IPS DF 6.9 (cell line): ENCODE data around the gene ZMAT2.
A peak's percentile ranks its signal among the peaks of the same experiment; 100 is the strongest.
"Not testable (repeated sequence)": the region's sequence is repeated elsewhere in the genome, so short reads cannot be mapped to it uniquely, and the experiment has no call there.

ENCODE experiments used
- DNase-seq: peaks from one replicate; pipeline ENCODE4 v3.0.0-alpha.2; 2013; ENCODE audit warnings: low read depth, low spot score
- H3K27ac ChIP-seq: one replicate; pipeline ENCODE4 v1.5.1; 2013; ENCODE audit warnings: low read length, control low read depth
- H3K27me3 ChIP-seq: 2 replicates; pipeline ENCODE4 v1.6.1; 2013; ENCODE audit warnings: mild to moderate bottlenecking, low read length; ENCODE audit not compliant: control insufficient read depth, insufficient read depth
- H3K36me3 ChIP-seq: 2 replicates; pipeline ENCODE4 v1.6.1; 2013; ENCODE audit warnings: low read length; ENCODE audit not compliant: control insufficient read depth, insufficient read depth
- H3K4me1 ChIP-seq: 2 replicates; pipeline ENCODE4 v1.6.1; 2013; ENCODE audit warnings: low read length; ENCODE audit not compliant: control insufficient read depth, insufficient read depth
- H3K4me3 ChIP-seq: 2 replicates; pipeline ENCODE4 v1.5.1; 2013; ENCODE audit warnings: mild to moderate bottlenecking, low read length
- H3K9me3 ChIP-seq: 2 replicates; pipeline ENCODE4 v1.6.1; 2013; ENCODE audit warnings: low read length, inconsistent platforms; ENCODE audit not compliant: control insufficient read depth, insufficient read depth
- WGBS: extraction: QIAGEN DNeasy Blood & Tissue Kit; methylation state at CpG from one replicate; pipeline ENCODE4 v1.1.7; 2013; ENCODE audit warnings: mixed read lengths, missing lambda C conversion rate; ENCODE audit not compliant: insufficient read length, insufficient coverage; 5-methylcytosine and 5-hydroxymethylcytosine counted together

ZMAT2 gene, protein sequence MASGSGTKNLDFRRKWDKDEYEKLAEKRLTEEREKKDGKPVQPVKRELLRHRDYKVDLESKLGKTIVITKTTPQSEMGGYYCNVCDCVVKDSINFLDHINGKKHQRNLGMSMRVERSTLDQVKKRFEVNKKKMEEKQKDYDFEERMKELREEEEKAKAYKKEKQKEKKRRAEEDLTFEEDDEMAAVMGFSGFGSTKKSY

DNA sequence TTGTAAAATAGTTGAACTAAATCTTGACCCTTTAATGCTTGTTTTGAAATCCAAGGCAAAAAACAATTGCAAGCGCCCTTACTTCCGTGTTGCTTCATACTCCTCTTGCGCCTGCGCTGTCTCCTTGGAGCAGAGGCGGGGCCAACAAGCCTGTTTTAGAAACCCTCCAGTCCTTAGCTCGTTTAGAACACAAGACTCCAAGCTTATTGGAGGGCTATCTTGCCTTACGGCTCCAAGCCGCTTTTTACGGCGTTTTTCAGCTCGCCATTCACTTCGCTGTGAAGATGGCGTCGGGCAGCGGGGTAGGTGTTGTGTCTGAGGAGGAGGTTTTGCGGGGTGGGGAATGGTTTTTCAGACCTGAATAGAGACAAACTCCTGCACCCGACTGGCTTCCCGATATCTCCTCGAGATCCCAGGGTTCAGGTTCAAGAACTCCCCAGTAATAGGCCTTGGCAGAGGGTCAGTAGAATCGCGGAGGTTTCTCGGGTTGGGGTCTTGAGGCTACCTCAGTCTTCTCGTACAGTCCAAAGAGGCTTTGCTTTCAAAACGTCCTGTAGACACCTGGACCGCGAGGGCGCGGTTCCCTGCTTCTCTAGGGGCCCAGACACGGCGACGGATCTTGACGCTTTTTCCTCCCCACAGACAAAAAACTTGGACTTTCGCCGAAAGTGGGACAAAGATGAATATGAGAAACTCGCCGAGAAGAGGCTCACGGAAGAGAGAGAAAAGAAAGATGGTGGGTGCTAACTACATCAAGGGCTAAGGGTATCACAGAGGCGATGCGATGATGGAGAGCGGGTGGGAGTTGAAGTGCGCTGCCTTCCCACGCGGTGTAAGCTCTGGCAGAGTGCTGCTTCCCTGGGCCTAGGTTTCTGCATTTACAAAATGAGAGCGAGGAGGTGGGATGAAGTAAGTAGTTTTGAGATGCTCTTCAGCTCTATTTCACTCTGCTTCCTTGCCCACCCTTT, at the start of gene ZMAT2:
TSS of gene ZMAT2 (plus strand) at position 271 of the 968 bp plus-strand sequence. CDS start at position 285, 14 bp downstream.
- no CpG with 5 or more reads among the region's 44 CpGs for WGBS
- Histone ChIP-seq H3K9me3 (no peaks in the 10 kb centered on the region), H3K4me1 (no peaks in the 10 kb centered on the region), H3K36me3 (peaks cover 21% of the 10 kb centered on the region), H3K27me3 (no peaks in the 10 kb centered on the region), H3K27ac (no peak within 1 kb of the TSS), H3K4me3 (peak within 1 kb of the TSS; percentile 62; the same call in 1 of the 2 replicates)
- no peak for DNase-seq

DNA sequence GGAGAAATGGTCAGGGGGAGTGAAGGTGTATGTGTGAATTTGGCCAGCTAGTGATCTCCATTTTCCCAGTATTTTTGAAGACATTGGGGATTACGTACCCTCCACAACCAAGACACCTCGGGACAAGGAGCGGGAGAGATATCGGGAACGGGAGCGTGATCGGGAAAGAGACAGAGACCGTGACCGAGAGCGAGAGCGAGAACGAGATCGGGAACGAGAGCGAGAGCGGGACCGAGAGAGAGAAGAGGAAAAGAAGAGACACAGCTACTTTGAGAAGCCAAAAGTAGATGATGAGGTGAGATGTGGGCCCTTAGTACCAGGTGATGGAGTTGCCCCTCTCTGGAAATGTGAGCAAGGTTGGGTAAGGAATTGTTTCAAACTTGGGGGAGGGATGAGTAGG, 41.4 kb upstream of the ZMAT2 start:
- H3K36me3 ChIP-seq: peaks cover 28% of the 10 kb centered on the region; the same call in 1 of the 2 replicates
- H3K27me3 ChIP-seq: no peaks in the 10 kb centered on the region
- no peak overlapping the region for H3K4me3 ChIP-seq
- H3K9me3 ChIP-seq: no peaks in the 10 kb centered on the region
- H3K27ac ChIP-seq: no peak overlapping the region
- 100% methylated on average over 12 of the region's 17 CpGs for WGBS
- no peak for DNase-seq
- no peaks in the 10 kb centered on the region for H3K4me1 ChIP-seq

DNA sequence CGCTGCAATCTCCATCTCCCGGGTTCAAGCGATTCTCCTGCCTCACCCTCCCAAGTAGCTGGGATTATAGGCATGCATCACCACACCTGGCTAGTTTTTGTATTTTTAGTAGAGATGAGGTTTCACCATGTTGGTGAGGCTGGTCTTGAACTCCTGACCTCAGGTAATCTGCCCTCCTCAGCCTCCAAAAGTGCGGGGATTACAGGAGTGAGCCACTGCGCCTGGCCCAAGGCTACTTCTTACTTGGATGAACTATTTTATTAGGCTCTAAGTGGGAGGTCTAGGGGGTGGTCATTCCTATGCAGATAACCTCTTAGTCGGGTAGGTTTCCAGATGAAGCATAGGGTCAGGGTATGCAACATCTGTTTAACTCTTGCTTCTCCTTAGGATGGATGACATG, 39.9 kb upstream of the ZMAT2 start:
- H3K4me1 ChIP-seq, H3K27ac ChIP-seq, H3K27me3 ChIP-seq, H3K9me3 ChIP-seq, H3K4me3 ChIP-seq, DNase-seq: not testable (repeated sequence)
- H3K36me3 ChIP-seq: peaks cover 23% of the 10 kb centered on the region; the same call in 1 of the 2 replicates
- WGBS: no CpG with 5 or more reads among the region's 6 CpGs

DNA sequence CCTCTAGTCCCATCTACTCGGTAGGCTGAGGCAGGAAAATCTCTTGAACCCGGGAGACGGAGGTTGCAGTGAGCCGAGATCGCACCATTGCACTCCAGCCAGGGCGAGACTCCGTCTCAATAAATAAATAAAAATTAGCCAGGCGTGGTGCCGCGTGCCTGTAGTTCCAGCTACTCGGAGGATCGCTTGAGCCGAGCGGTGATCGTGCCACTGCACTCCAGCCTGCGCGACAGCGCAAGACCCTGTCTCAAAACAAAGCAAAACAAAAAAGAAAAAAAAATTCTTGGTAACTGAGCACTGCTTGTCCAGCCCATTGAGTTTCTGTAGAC, 36.3 kb upstream of the ZMAT2 start:
- Histone ChIP-seq H3K9me3 (no peaks in the 10 kb centered on the region), H3K4me1 (no peaks in the 10 kb centered on the region), H3K27ac (no peak overlapping the region), H3K27me3 (no peaks in the 10 kb centered on the region), H3K36me3 (peaks cover 17% of the 10 kb centered on the region; the same call in 1 of the 2 replicates), H3K4me3 (peak overlapping the region; percentile 86)
- WGBS: no CpG with 5 or more reads among the region's 18 CpGs
- DNase-seq: no peak

DNA sequence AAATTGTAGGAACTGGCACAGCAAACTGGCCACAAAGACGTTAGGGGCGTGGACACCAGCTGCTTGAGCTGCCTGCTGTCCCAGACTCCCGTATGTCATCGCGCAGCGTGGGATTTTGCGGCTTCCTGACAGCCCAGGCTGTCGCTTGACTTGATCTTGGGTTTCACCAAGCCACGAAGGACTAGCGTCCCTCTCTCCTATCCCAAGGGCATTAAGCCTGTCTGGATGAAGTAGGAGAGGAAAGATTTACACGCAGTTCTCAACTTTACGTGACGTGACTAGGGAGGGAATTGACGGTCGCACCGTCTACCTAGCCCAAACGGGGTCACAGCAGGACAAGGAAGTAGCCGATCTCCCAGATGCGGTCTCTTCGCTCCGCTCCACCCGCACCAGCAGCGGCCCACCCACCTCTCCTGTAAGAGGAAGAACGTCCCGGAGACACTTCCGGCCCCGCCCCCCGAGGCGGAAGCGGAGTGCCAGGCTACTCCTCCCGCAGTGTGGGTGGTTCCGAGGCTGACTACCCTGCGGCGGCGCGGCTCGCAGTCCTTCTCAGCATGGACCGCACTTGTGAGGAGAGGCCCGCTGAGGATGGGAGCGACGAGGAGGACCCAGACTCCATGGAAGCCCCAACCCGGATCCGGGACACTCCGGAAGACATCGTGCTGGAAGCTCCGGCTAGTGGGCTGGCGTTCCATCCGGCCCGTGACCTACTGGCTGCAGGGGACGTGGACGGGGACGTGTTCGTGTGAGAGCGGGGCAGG, 35.7 kb upstream of the ZMAT2 start, which contains the start of gene WDR55:
TSS of gene WDR55 (plus strand) at position 546 of the 761 bp plus-strand sequence. CDS start at position 555, 9 bp downstream.
- H3K27me3 ChIP-seq: no peaks in the 10 kb centered on the region
- no peaks in the 10 kb centered on the region for H3K9me3 ChIP-seq
- peak within 1 kb of the TSS; percentile 86 for H3K4me3 ChIP-seq
- no peak within 1 kb of the TSS for H3K27ac ChIP-seq
- peak; percentile 67 for DNase-seq
- peaks cover 20% of the 10 kb centered on the region; the same call in 1 of the 2 replicates for H3K36me3 ChIP-seq
- no peaks in the 10 kb centered on the region for H3K4me1 ChIP-seq
- no CpG with 5 or more reads among the region's 54 CpGs for WGBS

DNA sequence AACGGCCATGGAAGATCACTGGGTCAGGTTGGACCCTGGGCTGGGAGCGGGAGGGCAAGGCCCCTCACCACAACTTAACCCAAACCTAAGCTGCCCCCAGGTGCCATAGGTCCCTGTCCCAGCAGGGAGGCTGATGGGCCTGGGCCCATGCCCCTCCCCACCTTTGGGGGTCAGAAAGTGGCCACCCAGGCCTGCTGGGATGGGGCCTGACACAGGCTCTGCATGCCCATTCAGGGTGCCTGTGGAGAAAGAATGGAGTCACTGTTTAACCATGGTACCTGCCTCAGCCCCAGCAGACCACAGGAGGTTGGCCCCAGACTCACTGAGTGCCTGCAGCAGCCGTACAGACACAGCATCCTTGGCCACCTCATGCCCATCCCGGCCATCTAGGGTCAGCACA, 29.2 kb upstream of the ZMAT2 start:
- WGBS: no CpG with 5 or more reads among the region's 4 CpGs
- peaks cover 26% of the 10 kb centered on the region for H3K36me3 ChIP-seq
- H3K9me3 ChIP-seq, H3K27me3 ChIP-seq, DNase-seq, H3K4me3 ChIP-seq, H3K27ac ChIP-seq, H3K4me1 ChIP-seq: not testable (repeated sequence)

DNA sequence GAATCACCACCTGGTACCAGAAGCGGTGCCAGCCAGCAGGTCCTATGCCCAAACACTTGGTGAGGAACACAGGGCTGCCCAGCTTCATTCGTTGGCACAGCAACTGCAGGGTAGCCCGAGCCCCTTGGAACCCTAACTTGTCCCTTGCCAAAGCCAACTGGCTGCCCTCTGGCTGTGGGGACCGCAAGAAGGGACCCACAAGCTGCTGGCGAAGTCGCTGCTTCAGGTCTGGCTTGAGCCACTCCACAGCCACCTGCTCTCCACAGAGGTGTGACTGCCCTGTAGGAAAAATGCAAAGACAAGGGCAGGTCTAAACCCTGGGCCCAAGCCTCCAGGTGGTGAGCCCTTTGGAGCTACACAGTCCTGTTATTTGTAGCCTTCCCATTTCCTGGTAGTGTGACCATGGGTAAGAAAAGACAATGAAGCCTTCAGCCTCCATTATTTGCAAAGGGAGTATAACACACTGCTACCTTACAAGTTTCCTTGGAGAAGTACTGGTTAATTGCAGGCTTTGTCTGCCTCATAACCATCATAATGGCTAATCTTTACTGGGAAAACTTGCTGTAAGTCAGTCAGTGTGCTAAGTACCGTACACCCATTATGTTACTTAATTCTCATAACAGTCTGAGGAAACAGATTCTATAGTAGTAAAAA, 28.6 kb upstream of the ZMAT2 start:
- H3K9me3 ChIP-seq: no peaks in the 10 kb centered on the region
- no peaks in the 10 kb centered on the region for H3K27me3 ChIP-seq
- no peak overlapping the region for H3K4me3 ChIP-seq
- WGBS: no CpG with 5 or more reads among the region's 7 CpGs
- H3K4me1 ChIP-seq: no peaks in the 10 kb centered on the region
- no peak for DNase-seq
- H3K36me3 ChIP-seq: peaks cover 28% of the 10 kb centered on the region
- no peak overlapping the region for H3K27ac ChIP-seq

DNA sequence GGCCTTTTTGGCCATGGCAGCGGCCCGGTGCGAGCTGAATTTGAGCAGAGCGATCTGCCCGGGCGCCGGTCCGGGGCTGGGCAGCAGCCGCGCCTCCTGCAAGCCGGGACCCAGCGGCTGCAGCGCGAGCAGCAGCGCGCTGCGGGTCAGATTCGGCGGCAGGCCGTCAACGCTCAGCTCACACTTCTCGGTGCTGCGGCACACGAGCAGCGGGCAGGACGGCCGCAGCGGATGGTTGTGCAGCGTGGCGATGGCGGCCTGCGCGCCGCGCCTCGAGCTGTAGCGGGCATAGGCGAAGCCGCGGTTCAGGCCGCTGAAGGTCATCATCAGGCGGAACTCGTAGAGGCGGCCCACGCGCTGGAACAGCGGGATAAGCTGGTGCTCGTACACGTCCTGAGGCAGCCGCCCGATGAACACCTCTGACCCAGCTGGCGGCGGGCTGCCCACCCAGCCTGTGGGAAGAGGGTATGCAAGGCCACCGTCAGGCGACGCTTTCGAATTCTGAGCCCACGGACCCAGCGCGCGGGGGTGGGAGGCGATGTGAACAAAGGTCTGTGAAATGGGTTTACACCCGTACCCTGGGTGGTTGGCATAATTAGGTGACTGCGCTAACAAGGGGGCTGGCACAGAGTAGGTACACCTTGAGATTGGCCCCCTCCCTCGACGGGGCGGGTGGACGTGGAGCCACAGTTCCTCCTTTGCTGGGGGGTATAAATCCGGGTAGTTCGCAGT, 27.6 kb upstream of the ZMAT2 start:
- no peaks in the 10 kb centered on the region for H3K27me3 ChIP-seq
- H3K9me3 ChIP-seq: no peaks in the 10 kb centered on the region
- H3K36me3 ChIP-seq: peaks cover 36% of the 10 kb centered on the region
- no CpG with 5 or more reads among the region's 70 CpGs for WGBS
- H3K4me3 ChIP-seq: no peak overlapping the region
- no peak for DNase-seq
- no peak overlapping the region for H3K27ac ChIP-seq
- H3K4me1 ChIP-seq: no peaks in the 10 kb centered on the region

DNA sequence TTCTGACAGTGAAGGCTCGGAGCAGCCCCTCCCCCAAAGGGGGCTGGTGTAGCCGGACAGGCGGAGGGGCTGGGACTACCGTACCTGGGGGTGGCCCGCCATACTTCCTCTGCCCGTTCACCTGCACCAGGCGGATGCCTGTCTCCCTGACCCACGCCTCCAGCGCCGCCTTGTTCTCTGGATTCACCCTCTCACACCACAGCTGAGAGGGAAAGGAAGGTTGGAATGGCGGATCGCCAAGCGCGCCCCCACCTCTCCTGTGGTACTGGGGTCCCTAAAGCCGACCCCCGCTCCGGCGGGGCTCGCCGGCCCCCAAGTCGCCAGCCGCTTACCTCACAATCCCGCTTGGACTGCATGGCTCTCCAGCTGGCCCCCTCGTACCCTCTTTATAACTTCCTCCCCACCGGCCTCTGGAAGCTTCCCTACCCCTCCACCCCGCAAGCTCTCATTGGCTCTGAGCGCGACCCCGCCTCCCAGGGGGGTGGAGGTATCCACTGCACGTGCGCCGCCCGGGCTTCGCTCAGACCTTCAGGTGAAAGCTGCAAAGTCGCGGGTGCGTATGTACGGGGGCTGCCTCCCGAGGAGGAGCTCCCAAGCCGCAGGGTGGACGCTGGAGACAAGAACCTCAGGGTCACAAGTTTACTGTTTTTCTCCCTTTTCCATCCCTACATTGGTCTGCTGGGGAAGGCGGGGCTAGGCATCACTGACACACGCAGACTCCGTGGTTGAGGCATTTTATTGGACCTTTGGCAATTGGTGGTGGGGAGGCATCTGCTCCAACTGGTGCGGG, 26.9 kb upstream of the ZMAT2 start, which contains the start of gene DND1:
TSS of gene DND1 (minus strand) at position 390 of the 790 bp plus-strand sequence. CDS start at position 356, 34 bp downstream.
- DNase-seq: no peak
- Histone ChIP-seq H3K9me3 (no peaks in the 10 kb centered on the region), H3K36me3 (peaks cover 35% of the 10 kb centered on the region), H3K27me3 (no peaks in the 10 kb centered on the region), H3K27ac (no peak within 1 kb of the TSS), H3K4me1 (no peaks in the 10 kb centered on the region), H3K4me3 (no peak within 1 kb of the TSS)
- WGBS: no CpG with 5 or more reads among the region's 45 CpGs
